Urinary bladder (tissue), 4 donors: Measurements from ENCODE around the gene LIPM. TPM values are rescaled to one million over a fixed set of nuclear protein-coding genes. Genes with fewer than 3 reads are reported as not detected.

Experiments
- DNase-seq: peaks from one replicate; pipeline ENCODE4 v3.0.0-alpha.2; 2015; ENCODE audit errors: extremely low spot score
- H3K27ac ChIP-seq: one replicate; pipeline ENCODE4 v1.5.1; 2013; ENCODE audit warnings: low read depth, mild to moderate bottlenecking, moderate library complexity
- H3K36me3 ChIP-seq: one replicate; pipeline ENCODE4 v1.6.1; 2013; ENCODE audit warnings: mild to moderate bottlenecking, moderate library complexity; ENCODE audit not compliant: insufficient read depth
- H3K4me1 ChIP-seq: one replicate; pipeline ENCODE4 v1.6.1; 2013; ENCODE audit warnings: mild to moderate bottlenecking, moderate library complexity; ENCODE audit not compliant: insufficient read depth
- H3K4me3 ChIP-seq: one replicate; pipeline ENCODE4 v1.5.1; 2013; ENCODE audit warnings: low read depth, low read length
- WGBS: extraction: QIAGEN DNeasy Blood & Tissue Kit; methylation state at CpG from one replicate; pipeline ENCODE4 v1.1.7; 2013; 5-methylcytosine and 5-hydroxymethylcytosine counted together
- polyA plus RNA-seq: library from polyadenylated mRNA; stranded (reverse); fragments of 200-250 nt; gene quantifications from one replicate; pipeline ENCODE4 v1.2.3, GENCODE V29; 2013
- total RNA-seq: library from RNA; depleted of rRNA; stranded (reverse); fragments of >200 nt; gene quantifications from one replicate; pipeline ENCODE4 v1.2.3, GENCODE V29; 2014
- donor health status: healthy with polysubstance abuse.
- donor health status: healthy.

The LIPM gene
- total and polyA plus RNA-seq, 2 donors = not detected

- WGBS = 86% methylated on average over 10 of the region's 10 CpGs
- no peak overlapping the region for H3K27ac ChIP-seq
Observed at GRCh38 chr10:88786032-88786770, 16.3 kb upstream of the LIPM start.

GRCh38 chr10:88787463-88787862 lies 15.1 kb upstream of the LIPM start:
- no peaks in the 10 kb centered on the region for H3K36me3 ChIP-seq
- no peaks in the 10 kb centered on the region for H3K4me1 ChIP-seq
- 70% methylated on average over 5 of the region's 5 CpGs for WGBS
- DNase-seq = no peak
- H3K27ac ChIP-seq = no peak overlapping the region
- no peak overlapping the region for H3K4me3 ChIP-seq

More at GRCh38 chr10:88786032-88786770, 16.3 kb upstream of the LIPM start:
- H3K4me1 ChIP-seq = no peaks in the 10 kb centered on the region
- H3K36me3 ChIP-seq = no peaks in the 10 kb centered on the region
- no peak overlapping the region for H3K4me3 ChIP-seq
- DNase-seq = no peak

- Histone ChIP-seq H3K4me1 (no peaks in the 10 kb centered on the region), H3K36me3 (no peaks in the 10 kb centered on the region), H3K27ac (no peak overlapping the region), H3K4me3 (no peak overlapping the region)
- DNase-seq = no peak
Observed at GRCh38 chr10:88788924-88789323, 13.6 kb upstream of the LIPM start.

- WGBS = 59% methylated on average over 2 of the region's 2 CpGs
- DNase-seq = no peak
- Histone ChIP-seq H3K4me3 (no peak overlapping the region), H3K27ac (no peak overlapping the region), H3K4me1 (no peaks in the 10 kb centered on the region), H3K36me3 (no peaks in the 10 kb centered on the region)
Observed at GRCh38 chr10:88791924-88792323, 10.6 kb upstream of the LIPM start.

- no peak overlapping the region for H3K27ac ChIP-seq
- no peak for DNase-seq
- H3K4me3 ChIP-seq = no peak overlapping the region
- no peaks in the 10 kb centered on the region for H3K36me3 ChIP-seq
- H3K4me1 ChIP-seq = no peaks in the 10 kb centered on the region
- 82% methylated on average over 4 of the region's 4 CpGs for WGBS
Observed at GRCh38 chr10:88792661-88793060, 9.9 kb upstream of the LIPM start.

GRCh38 chr10:88793712-88794299 lies 8.7 kb upstream of the LIPM start:
- no peaks in the 10 kb centered on the region for H3K36me3 ChIP-seq
- H3K4me3 ChIP-seq = no peak overlapping the region
- DNase-seq = no peak
- H3K27ac ChIP-seq = no peak overlapping the region
- WGBS = 46% methylated on average over 2 of the region's 2 CpGs
- no peaks in the 10 kb centered on the region for H3K4me1 ChIP-seq

GRCh38 chr10:88794731-88795130 lies 7.8 kb upstream of the LIPM start:
- Histone ChIP-seq H3K4me1 (no peaks in the 10 kb centered on the region), H3K36me3 (no peaks in the 10 kb centered on the region), H3K27ac (no peak overlapping the region), H3K4me3 (no peak overlapping the region)
- DNase-seq = no peak
- 61% methylated on average over 1 of the region's 1 CpG for WGBS

- WGBS = 83% methylated on average over 2 of the region's 2 CpGs
- no peaks in the 10 kb centered on the region for H3K4me1 ChIP-seq
- H3K4me3 ChIP-seq = no peak overlapping the region
- DNase-seq = no peak
- H3K36me3 ChIP-seq = no peaks in the 10 kb centered on the region
- no peak overlapping the region for H3K27ac ChIP-seq
Observed at GRCh38 chr10:88800152-88801125, 2.1 kb upstream of the LIPM start.

- no peak for DNase-seq
- H3K4me1 ChIP-seq = no peaks in the 10 kb centered on the region
- 84% methylated on average over 2 of the region's 2 CpGs for WGBS
Observed at GRCh38 chr10:88803641-88804040, 1.1 kb downstream of the LIPM start.

GRCh38 chr10:88804083-88804812 lies 1.7 kb downstream of the LIPM start:
- no peak overlapping the region for H3K4me3 ChIP-seq
- DNase-seq = no peak
- no peak overlapping the region for H3K27ac ChIP-seq
- WGBS = 46% methylated on average over 6 of the region's 6 CpGs
- no peaks in the 10 kb centered on the region for H3K36me3 ChIP-seq
- no peaks in the 10 kb centered on the region for H3K4me1 ChIP-seq

More at GRCh38 chr10:88803641-88804040, 1.1 kb downstream of the LIPM start:
- Histone ChIP-seq H3K36me3 (no peaks in the 10 kb centered on the region), H3K4me3 (no peak overlapping the region), H3K27ac (no peak overlapping the region)

- 36% methylated on average over 2 of the region's 2 CpGs for WGBS
- no peak overlapping the region for H3K4me3 ChIP-seq
- H3K36me3 ChIP-seq = no peaks in the 10 kb centered on the region
- no peak for DNase-seq
- no peaks in the 10 kb centered on the region for H3K4me1 ChIP-seq
- no peak overlapping the region for H3K27ac ChIP-seq
Observed at GRCh38 chr10:88805361-88805760, 2.8 kb downstream of the LIPM start.

- Histone ChIP-seq H3K4me1 (no peaks in the 10 kb centered on the region), H3K4me3 (no peak overlapping the region), H3K36me3 (no peaks in the 10 kb centered on the region), H3K27ac (no peak overlapping the region)
- 85% methylated on average over 3 of the region's 3 CpGs for WGBS
- no peak for DNase-seq
Observed at GRCh38 chr10:88805924-88806323, 3.4 kb downstream of the LIPM start.

GRCh38 chr10:88809621-88810020 lies 7.1 kb downstream of the LIPM start:
- no peak overlapping the region for H3K27ac ChIP-seq
- H3K4me1 ChIP-seq = no peaks in the 10 kb centered on the region
- WGBS = 82% methylated on average over 4 of the region's 4 CpGs
- no peak overlapping the region for H3K4me3 ChIP-seq
- H3K36me3 ChIP-seq = no peaks in the 10 kb centered on the region
- no peak for DNase-seq
